Kidney (tissue), 14 donors: ENCODE measurements around the gene ITPR1. TPM values are rescaled to one million over a fixed set of nuclear protein-coding genes. Genes with fewer than 3 reads are reported as not detected.

Experiments
- DNase-seq, 5 donors: peaks; one replicate each; pipeline ENCODE4 v3.0.0-alpha.2; 2013 to 2020
- FAIRE-seq: peaks from 2 replicates; lab custom pipeline; 2012; peaks lifted over from hg19 to GRCh38; lab: Jason Lieb, UNC
- H3K27ac ChIP-seq, 2 donors: one replicate each; pipeline ENCODE4 v1.7.0; 2013; ENCODE audit warnings: low read depth in 2 of 2, low read length in 2 of 2, inconsistent platforms in 1 of 2
- H3K27me3 ChIP-seq: one replicate; pipeline ENCODE4 v1.7.1; 2013; ENCODE audit warnings: low read length, inconsistent platforms; ENCODE audit not compliant: control insufficient read depth, insufficient read depth
- H3K36me3 ChIP-seq, 3 donors: one replicate each; pipeline versions ENCODE4 v1.7.0 to v1.7.1; 2013; ENCODE audit warnings: low read length in 3 of 3, control low read depth in 1 of 3, inconsistent platforms in 1 of 3; ENCODE audit not compliant: insufficient read depth in 3 of 3, control insufficient read depth in 2 of 3
- H3K4me1 ChIP-seq, 3 donors: one replicate each; pipeline versions ENCODE4 v1.7.0 to v1.7.1; 2013; ENCODE audit warnings: low read length in 3 of 3, inconsistent platforms in 1 of 3, low read depth in 1 of 3; ENCODE audit not compliant: control insufficient read depth in 2 of 3, insufficient read depth in 2 of 3
- H3K4me3 ChIP-seq, 3 donors: one replicate each; pipeline versions ENCODE4 v1.7.0 to v1.8.1; 2013; ENCODE audit warnings: low read length in 3 of 3, control low read depth in 1 of 3, inconsistent platforms in 1 of 3
- H3K9ac ChIP-seq, 3 donors: one replicate each; pipeline versions ENCODE4 v1.7.0 to v1.7.1; 2013; ENCODE audit warnings: low read length in 3 of 3, control low read depth in 1 of 3, inconsistent platforms in 1 of 3
- H3K9me3 ChIP-seq, 3 donors: one replicate each; pipeline versions ENCODE4 v1.7.0 to v1.7.1; 2013; ENCODE audit warnings: low read length in 3 of 3, control low read depth in 1 of 3, inconsistent platforms in 1 of 3; ENCODE audit not compliant: control insufficient read depth in 2 of 3, insufficient read depth in 1 of 3
- CTCF ChIP-seq: IDR thresholded peaks from 3 replicates; pipeline ENCODE4 v1.5.1; 2012; ENCODE audit warnings: mild to moderate bottlenecking, moderate library complexity, borderline replicate concordance; ENCODE audit not compliant: insufficient read depth; ENCODE audit errors: extremely low read depth
- intact Hi-C: fragments of 100-400 bp; cut with DNase I; formaldehyde crosslinking; loops from one replicate; pipeline ENCODE4 v1.11.1; 2022
- polyA plus RNA-seq: library from polyadenylated mRNA; stranded (reverse); fragments of 350-450 nt; fragmentation: Illumina TruSeq; extraction: RNeasy Lipid Tissue Mini Kit (QIAGEN cat#74804); gene quantifications from one replicate; pipeline ENCODE4 v1.2.3, GENCODE V29; 2014; ENCODE audit warnings: low read depth, low replicate concordance; ENCODE audit not compliant: insufficient read depth
- total RNA-seq: library from RNA; stranded (reverse); fragmentation: NEBNext Ultra II Directional; extraction: Animal tissue kit (Norgen Biotek cat#: 25700); gene quantifications from one replicate; pipeline ENCODE4 v1.2.1, GENCODE V29; 2021
- donor health status: control.
- donor health status: control.
- donor health status: control.
- donor health status: control.
- donor health status: control.
- donor health status: DM: yes; HTN: yes; CAD: no.
- donor health status: Normal renal cell carcinoma (clear cell type).

ITPR1 gene
- total and polyA plus RNA-seq, 2 donors from 2014 or later = 30.2 to 81.2 TPM

GRCh38 chr3:4582624-4583023 is 89.5 kb downstream of the ITPR1 start:
- DNase-seq (peak in 2 of 5 donors; percentile 62 to 66), FAIRE-seq (no peak)
- intact Hi-C loops = loop anchor here (5.0 kb wide), 1 partner anchor 235 kb away; no protein-coding TSS in a partner anchor
- Histone ChIP-seq H3K4me1 (peaks cover 13 to 19% (median 15%) of the 10 kb centered on the region in 3 donors), H3K27ac (peak overlapping the region; percentile 67 to 82), H3K9me3 (no peaks in the 10 kb centered on the region), H3K9ac (peak overlapping the region in 1 of 3 donors; percentile 31), H3K36me3 (no peaks in the 10 kb centered on the region), H3K4me3 (peak overlapping the region in 1 of 3 donors; percentile 1), H3K27me3 (no peaks in the 10 kb centered on the region)
- no peak for TF ChIP-seq CTCF

- no peaks in the 10 kb centered on the region for H3K9me3 ChIP-seq
- intact Hi-C loops = loop anchor here (5.0 kb wide), 1 partner anchor 236 kb away; no protein-coding TSS in a partner anchor
- H3K27me3 ChIP-seq = no peaks in the 10 kb centered on the region
- H3K4me3 ChIP-seq = no peak overlapping the region
- H3K4me1 ChIP-seq = peaks cover 14 to 19% (median 15%) of the 10 kb centered on the region in 3 donors
- peak overlapping the region; percentile 19 to 82 for H3K27ac ChIP-seq
- no peak for FAIRE-seq
- TF ChIP-seq CTCF = no peak
- H3K9ac ChIP-seq = peak overlapping the region in 1 of 3 donors; percentile 12
- peak in 2 of 5 donors; percentile 51 to 72 for DNase-seq
- no peaks in the 10 kb centered on the region for H3K36me3 ChIP-seq
Observed at GRCh38 chr3:4583416-4583815, 90.3 kb downstream of the ITPR1 start.

- Histone ChIP-seq H3K27ac (peak overlapping the region; percentile 36 to 82), H3K4me1 (peaks cover 15 to 19% (median 16%) of the 10 kb centered on the region in 3 donors)
- no peak for FAIRE-seq
Observed at GRCh38 chr3:4584456-4585249, 91.5 kb downstream of the ITPR1 start.

More at GRCh38 chr3:4584456-4585249, 91.5 kb downstream of the ITPR1 start:
- intact Hi-C loops = loop anchor here (5.0 kb wide), 1 partner anchor 237 kb away; no protein-coding TSS in a partner anchor
- peak overlapping the region in 2 of 3 donors; percentile 2 to 69 for H3K9ac ChIP-seq
- H3K4me3 ChIP-seq = peak overlapping the region in 2 of 3 donors; percentile 41 to 56
- H3K36me3 ChIP-seq = no peaks in the 10 kb centered on the region
- TF ChIP-seq CTCF = peak; percentile 42
- no peaks in the 10 kb centered on the region for H3K27me3 ChIP-seq
- H3K9me3 ChIP-seq = no peaks in the 10 kb centered on the region
- peak in 2 of 5 donors; percentile 44 to 83 for DNase-seq
